ENCODE results near the gene INSR.

Gene INSR

GRCh38 chr19:7223429-7223828, 70.8 kb downstream of the INSR start:
- H3K27me3 ChIP-seq (ENCODE audit: insufficient read depth, poor library complexity, severe bottlenecking) = no peaks in the 10 kb centered on the region
- no peak overlapping the region for H3K4me3 ChIP-seq (replicated peaks; ENCODE audit: insufficient read depth, low read length)
- H3K27ac ChIP-seq (replicated peaks) = no peak overlapping the region
- TF ChIP-seq SPI1 (IDR thresholded peaks at IDR 0.05; ENCODE audit: borderline replicate concordance, low read depth) = no peak
- TF ChIP-seq REST (IDR thresholded peaks at IDR 0.05; ENCODE audit: insufficient replicate concordance, low read depth) = no peak
- TF ChIP-seq GABPA (IDR thresholded peaks at IDR 0.05; ENCODE audit: low read depth) = no peak
- TF ChIP-seq CTCF (IDR thresholded peaks at IDR 0.05; ENCODE audit: insufficient read depth, low read length) = no peak
- TF ChIP-seq POLR2AphosphoS5 (IDR thresholded peaks at IDR 0.05; ENCODE audit: low read depth) = no peak
- no peak for DNase-seq (ENCODE audit: low read depth in 1 of 2, low spot score in 1 of 2)

GRCh38 chr19:7219056-7219455, 75.2 kb downstream of the INSR start:
- no peak overlapping the region for H3K27ac ChIP-seq (replicated peaks)
- no peak for DNase-seq (ENCODE audit: low read depth in 1 of 2, low spot score in 1 of 2)
- no peaks in the 10 kb centered on the region for H3K27me3 ChIP-seq (ENCODE audit: insufficient read depth, poor library complexity, severe bottlenecking)
- H3K4me3 ChIP-seq (replicated peaks; ENCODE audit: insufficient read depth, low read length) = no peak overlapping the region
- no peak for TF ChIP-seq CTCF (IDR thresholded peaks at IDR 0.05; ENCODE audit: insufficient read depth, low read length)
- no peak for TF ChIP-seq REST (IDR thresholded peaks at IDR 0.05; ENCODE audit: insufficient replicate concordance, low read depth)
- no peak for TF ChIP-seq GABPA (IDR thresholded peaks at IDR 0.05; ENCODE audit: low read depth)
- no peak for TF ChIP-seq SPI1 (IDR thresholded peaks at IDR 0.05; ENCODE audit: borderline replicate concordance, low read depth)
- TF ChIP-seq POLR2AphosphoS5 (IDR thresholded peaks at IDR 0.05; ENCODE audit: low read depth) = no peak

- TF ChIP-seq SPI1 (IDR thresholded peaks at IDR 0.05; ENCODE audit: borderline replicate concordance, low read depth) = no peak
- TF ChIP-seq REST (IDR thresholded peaks at IDR 0.05; ENCODE audit: insufficient replicate concordance, low read depth) = no peak
- no peak for TF ChIP-seq POLR2AphosphoS5 (IDR thresholded peaks at IDR 0.05; ENCODE audit: low read depth)
- no peak for TF ChIP-seq CTCF (IDR thresholded peaks at IDR 0.05; ENCODE audit: insufficient read depth, low read length)
- TF ChIP-seq GABPA (IDR thresholded peaks at IDR 0.05; ENCODE audit: low read depth) = no peak
- Histone ChIP-seq H3K4me3 (replicated peaks; ENCODE audit: insufficient read depth, low read length) (no peak overlapping the region), H3K27ac (replicated peaks) (no peak overlapping the region), H3K27me3 (ENCODE audit: insufficient read depth, poor library complexity, severe bottlenecking) (no peaks in the 10 kb centered on the region)
- DNase-seq (ENCODE audit: low read depth in 1 of 2, low spot score in 1 of 2) = no peak
Observed at GRCh38 chr19:7217861-7218260, 76.4 kb downstream of the INSR start.
